SK-N-SH treated with all-trans-retinoic acid at 6 μM for 48 hours (cell line): Measurements from ENCODE around the gene NAALADL2.

Experiments used
- GLIS3 ChIP-seq: fragments of 250-450 bp; sonication (Bioruptor Pico); IDR thresholded peaks from 2 replicates; pipeline ENCODE4 v1.5.0; 2020; ENCODE audit warnings: mild to moderate bottlenecking, moderate library complexity
- OSR1 ChIP-seq: fragments of 250-450 bp; sonication (Bioruptor Pico); IDR thresholded peaks from 2 replicates; pipeline ENCODE4 v1.8.0; 2022; ENCODE audit warnings: moderate library complexity, mild to moderate bottlenecking, inconsistent platforms
- PATZ1 ChIP-seq: fragments of 250-450 bp; sonication (Bioruptor Pico); IDR thresholded peaks from 2 replicates; pipeline ENCODE4 v1.8.0; 2020; ENCODE audit warnings: mild to moderate bottlenecking, moderate library complexity, borderline replicate concordance
- TCF4 ChIP-seq: fragments of 250-450 bp; sonication (Bioruptor Pico); IDR thresholded peaks from 2 replicates; pipeline ENCODE4 v1.8.0; 2021; ENCODE audit warnings: mild to moderate bottlenecking, moderate library complexity, borderline replicate concordance
- TOX ChIP-seq: fragments of 250-450 bp; sonication (Bioruptor Pico); IDR thresholded peaks from 2 replicates; pipeline ENCODE4 v1.8.0; 2021; ENCODE audit warnings: mild to moderate bottlenecking, moderate library complexity, borderline replicate concordance
- ZNF565 ChIP-seq: fragments of 450-650 bp; formaldehyde crosslinking; conservative IDR thresholded peaks from 2 replicates; pipeline ENCODE4 v1.5.0; 2020; ENCODE audit warnings: low read depth, mild to moderate bottlenecking, moderate library complexity
- ZNF70 ChIP-seq: fragments of 450-650 bp; formaldehyde crosslinking; IDR thresholded peaks from 2 replicates; pipeline ENCODE4 v1.5.0; 2020; ENCODE audit warnings: mild to moderate bottlenecking, moderate library complexity

GRCh38 chr3:174958671-174959328 is 99.7 kb downstream of the NAALADL2 start:
- no peak for TF ChIP-seq ZNF70
- TF ChIP-seq ZNF565 (CRISPR knock-in tag): no peak
- no peak for TF ChIP-seq TOX (CRISPR knock-in tag)
- TF ChIP-seq PATZ1: no peak
- TF ChIP-seq TCF4 (CRISPR knock-in tag): no peak
- no peak for TF ChIP-seq OSR1 (CRISPR knock-in tag)
- TF ChIP-seq GLIS3 (CRISPR knock-in tag): no peak
